ENCODE results near the gene DHRS9. TPM values are rescaled to one million over a fixed set of nuclear protein-coding genes. Genes with fewer than 3 reads are reported as not detected.

Gene DHRS9
- total and polyA plus RNA-seq, 10 donors, result 2.3 to 10.9 (median 5.3) TPM

DNA sequence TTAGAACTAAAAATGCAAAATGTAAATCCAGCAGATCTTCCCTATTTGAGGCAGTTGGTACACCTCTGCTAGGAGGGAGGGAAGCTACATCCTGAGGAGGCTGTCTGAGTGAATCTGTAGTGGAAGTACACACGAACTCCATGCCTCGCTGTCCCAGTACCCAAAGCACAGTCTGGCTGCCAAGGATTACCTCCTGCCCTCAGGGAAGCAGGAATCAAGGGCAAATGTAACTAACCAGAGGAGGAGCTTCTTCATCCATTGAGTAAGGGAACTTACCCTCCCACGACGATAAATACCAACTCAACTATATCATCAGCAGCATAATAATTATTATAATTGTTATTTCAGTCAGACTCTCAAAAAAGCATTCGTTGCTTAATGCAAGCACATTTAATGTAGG, 2.1 kb downstream of the DHRS9 start:
- 62 to 86% (median 70%) methylated on average over 5 of the region's 5 CpGs for WGBS, 5 donors
- Histone ChIP-seq H3K4me3 (peak overlapping the region in 1 of 8 donors; percentile 27), H3K27ac (peak overlapping the region in 6 of 8 donors; percentile 51 to 80 (median 78)), H3K36me3 (no peaks in the 10 kb centered on the region), H3K9me3 (no peaks in the 10 kb centered on the region), H3K4me1 (peaks cover 0 to 66% (median 5%) of the 10 kb centered on the region in 6 donors), H3K27me3 (replicated peaks in 1 of 7) (no peaks in the 10 kb centered on the region)
- intact Hi-C loops (cut with DNase I; ENCODE audit: low total_unique reads), result no loop called here
- DNase-seq, result no peak
- TF ChIP-seq, protein P1, sequence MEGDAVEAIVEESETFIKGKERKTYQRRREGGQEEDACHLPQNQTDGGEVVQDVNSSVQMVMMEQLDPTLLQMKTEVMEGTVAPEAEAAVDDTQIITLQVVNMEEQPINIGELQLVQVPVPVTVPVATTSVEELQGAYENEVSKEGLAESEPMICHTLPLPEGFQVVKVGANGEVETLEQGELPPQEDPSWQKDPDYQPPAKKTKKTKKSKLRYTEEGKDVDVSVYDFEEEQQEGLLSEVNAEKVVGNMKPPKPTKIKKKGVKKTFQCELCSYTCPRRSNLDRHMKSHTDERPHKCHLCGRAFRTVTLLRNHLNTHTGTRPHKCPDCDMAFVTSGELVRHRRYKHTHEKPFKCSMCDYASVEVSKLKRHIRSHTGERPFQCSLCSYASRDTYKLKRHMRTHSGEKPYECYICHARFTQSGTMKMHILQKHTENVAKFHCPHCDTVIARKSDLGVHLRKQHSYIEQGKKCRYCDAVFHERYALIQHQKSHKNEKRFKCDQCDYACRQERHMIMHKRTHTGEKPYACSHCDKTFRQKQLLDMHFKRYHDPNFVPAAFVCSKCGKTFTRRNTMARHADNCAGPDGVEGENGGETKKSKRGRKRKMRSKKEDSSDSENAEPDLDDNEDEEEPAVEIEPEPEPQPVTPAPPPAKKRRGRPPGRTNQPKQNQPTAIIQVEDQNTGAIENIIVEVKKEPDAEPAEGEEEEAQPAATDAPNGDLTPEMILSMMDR (IDR thresholded peaks at IDR 0.05 in 8 of 11, conservative IDR thresholded peaks at IDR 0.05 in 3 of 11), result no peak
- no peak for TF ChIP-seq POLR2A (IDR thresholded peaks at IDR 0.05)
- no peak for TF ChIP-seq POLR2AphosphoS5 (IDR thresholded peaks at IDR 0.05)

DNA sequence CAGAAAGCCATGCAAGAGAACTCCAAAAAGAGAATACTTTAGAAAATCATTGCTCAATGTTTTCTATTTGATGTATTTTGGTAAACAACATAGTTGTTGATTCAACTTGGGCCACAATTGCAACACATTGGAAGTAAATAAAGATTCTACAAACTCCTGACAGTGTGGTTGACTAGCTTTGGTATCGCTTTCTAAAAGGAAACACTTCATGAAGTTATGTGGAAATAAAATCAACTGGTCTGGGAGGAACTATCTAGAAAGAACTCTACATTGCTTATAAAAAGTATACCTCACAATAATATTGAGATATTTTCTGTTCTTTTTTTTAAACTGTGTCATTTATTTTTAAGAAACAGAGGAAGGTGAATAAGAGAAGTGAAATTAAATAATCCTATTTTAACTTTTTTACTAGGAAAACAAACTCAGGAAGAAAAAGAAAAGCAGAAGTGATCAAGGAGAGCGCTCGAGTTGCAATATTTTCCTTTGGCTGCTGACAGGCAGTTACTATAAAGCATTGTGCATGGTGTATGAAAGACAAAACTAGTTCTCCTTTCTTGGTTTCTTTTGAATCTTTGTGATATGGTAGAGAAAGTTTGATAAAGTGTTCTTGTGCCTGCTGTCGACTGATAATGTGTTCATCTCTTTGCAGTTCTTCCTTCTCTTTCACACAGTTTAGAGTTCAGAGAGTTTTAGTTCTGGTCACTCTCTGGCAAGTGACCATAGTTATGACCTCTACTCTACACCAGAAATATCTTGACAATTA, 3.0 kb downstream of the DHRS9 start:
- TF ChIP-seq, protein P1 (IDR thresholded peaks at IDR 0.05 in 8 of 11, conservative IDR thresholded peaks at IDR 0.05 in 3 of 11), result no peak
- TF ChIP-seq POLR2AphosphoS5 (IDR thresholded peaks at IDR 0.05), result no peak
- TF ChIP-seq POLR2A (IDR thresholded peaks at IDR 0.05), result no peak
- intact Hi-C loops (cut with DNase I; ENCODE audit: low total_unique reads), result no loop called here
- Histone ChIP-seq H3K27me3 (replicated peaks in 1 of 7) (no peaks in the 10 kb centered on the region), H3K9me3 (no peaks in the 10 kb centered on the region), H3K4me1 (peaks cover 0 to 57% (median 3%) of the 10 kb centered on the region in 6 donors), H3K27ac (peak overlapping the region in 7 of 8 donors; percentile 35 to 80 (median 77)), H3K4me3 (peak overlapping the region in 1 of 8 donors; percentile 21), H3K36me3 (no peaks in the 10 kb centered on the region)
- 25 to 50% (median 34%) methylated on average over 4 of the region's 4 CpGs for WGBS, 5 donors
- no peak for DNase-seq

DNA sequence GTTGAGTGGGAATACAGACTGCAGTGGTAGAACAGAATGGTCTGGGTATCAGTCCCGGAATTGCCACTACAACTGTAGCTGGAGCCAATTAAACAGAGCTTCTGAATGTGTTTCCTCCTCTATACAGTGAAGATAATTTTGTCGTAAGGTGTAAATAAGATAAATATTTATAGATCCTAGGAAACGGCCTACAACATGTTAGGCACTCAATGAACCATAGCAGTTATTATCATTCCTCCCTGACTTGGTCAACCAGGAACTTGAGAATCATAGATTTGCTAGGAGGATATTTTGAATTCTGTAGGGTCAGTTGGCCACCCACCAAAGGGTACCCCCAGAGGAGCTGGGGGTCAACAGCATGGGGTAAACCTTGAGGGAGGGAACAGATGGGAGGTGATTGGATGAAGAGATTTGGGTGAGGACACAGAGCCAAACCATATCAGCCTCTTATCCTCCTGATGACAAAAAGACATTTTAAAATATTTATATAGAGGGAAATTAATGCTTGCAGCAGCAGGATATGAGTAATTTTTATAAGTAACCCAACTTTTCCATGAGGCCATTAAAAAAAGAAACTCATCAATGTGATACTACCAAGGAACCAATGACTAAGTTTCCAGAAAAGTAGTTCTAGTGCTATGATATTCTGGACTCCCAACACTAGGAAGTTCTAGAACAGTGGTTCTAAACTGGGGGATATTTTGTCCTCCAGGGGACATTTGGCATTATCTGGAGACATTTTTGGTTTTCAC, 4.0 kb downstream of the DHRS9 start:
- Histone ChIP-seq H3K4me1 (peaks cover 0 to 56% (median 3%) of the 10 kb centered on the region in 6 donors), H3K27ac (peak overlapping the region in 6 of 8 donors; percentile 51 to 80 (median 78))
- WGBS, 5 donors, result 60 to 81% (median 72%) methylated on average over 3 of the region's 3 CpGs

DNA sequence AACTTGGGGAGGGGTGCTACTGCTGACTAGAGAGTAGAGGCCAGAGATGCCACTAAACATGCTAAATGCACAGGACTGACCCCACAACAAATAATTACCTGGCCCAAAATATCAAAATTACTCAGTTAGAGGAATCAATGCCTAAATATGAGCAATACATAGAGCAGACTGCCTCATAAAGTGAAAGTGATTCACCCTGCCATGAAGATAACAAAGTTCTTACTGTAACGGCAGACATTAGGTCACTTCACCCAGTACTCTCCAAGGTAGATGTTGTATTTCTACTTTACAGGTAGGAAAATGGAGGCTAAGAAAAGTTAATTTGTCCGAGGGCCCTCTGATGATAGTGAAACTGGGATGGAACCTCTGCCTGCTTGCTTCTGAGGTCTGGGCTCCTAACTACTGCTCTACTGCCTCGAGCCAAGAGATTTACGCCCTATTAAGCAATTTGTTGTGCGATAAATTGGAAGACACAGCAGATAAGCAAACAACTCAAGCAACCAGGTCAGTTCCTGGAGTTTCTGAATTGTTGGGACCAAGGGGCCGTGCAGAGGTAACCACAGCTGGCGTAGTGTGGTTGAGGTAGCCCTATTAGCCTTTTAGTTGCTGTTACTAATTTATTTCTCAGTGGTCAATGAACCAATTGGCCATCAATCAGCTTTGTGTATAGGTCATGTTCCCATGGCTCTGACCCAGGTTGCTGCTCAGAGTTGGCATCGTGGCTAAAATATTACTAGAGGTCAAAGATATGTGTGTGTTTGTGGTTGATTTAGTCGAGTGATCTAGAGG, 4.8 kb downstream of the DHRS9 start:
- H3K27ac ChIP-seq, result peak overlapping the region in 5 of 8 donors; percentile 34 to 79 (median 77)
- no peaks in the 10 kb centered on the region for H3K27me3 ChIP-seq (replicated peaks in 1 of 7)
- H3K4me1 ChIP-seq, result peaks cover 0 to 51% (median 3%) of the 10 kb centered on the region in 6 donors
- H3K4me3 ChIP-seq, result no peak overlapping the region
- H3K36me3 ChIP-seq, result no peaks in the 10 kb centered on the region
- DNase-seq, result no peak
- TF ChIP-seq, protein P1 (IDR thresholded peaks at IDR 0.05 in 8 of 11, conservative IDR thresholded peaks at IDR 0.05 in 3 of 11), result no peak
- TF ChIP-seq POLR2A (IDR thresholded peaks at IDR 0.05) (no peak), POLR2AphosphoS5 (IDR thresholded peaks at IDR 0.05) (no peak)
- no peaks in the 10 kb centered on the region for H3K9me3 ChIP-seq
- intact Hi-C loops (cut with DNase I; ENCODE audit: low total_unique reads), result no loop called here
- 81 to 87% (median 82%) methylated on average over 9 of the region's 9 CpGs for WGBS, 5 donors

More for the DNA sequence above, 4.0 kb downstream of the DHRS9 start:
- no peak overlapping the region for H3K4me3 ChIP-seq
- no peaks in the 10 kb centered on the region for H3K27me3 ChIP-seq (replicated peaks in 1 of 7)
- no peak for DNase-seq
- intact Hi-C loops (cut with DNase I; ENCODE audit: low total_unique reads), result no loop called here
- H3K36me3 ChIP-seq, result no peaks in the 10 kb centered on the region
- no peaks in the 10 kb centered on the region for H3K9me3 ChIP-seq
- TF ChIP-seq POLR2A (IDR thresholded peaks at IDR 0.05), result no peak
- no peak for TF ChIP-seq POLR2AphosphoS5 (IDR thresholded peaks at IDR 0.05)
